Right hindlimb (tissue), 1 donor: ENCODE data around the gene PIWIL1.
A peak's percentile ranks its signal among the peaks of the same experiment; 100 is the strongest.

Experiments used
- DNase-seq: peaks from one replicate; pipeline ENCODE4 v3.0.0-alpha.2; 2018

The PIWIL1 gene

DNA sequence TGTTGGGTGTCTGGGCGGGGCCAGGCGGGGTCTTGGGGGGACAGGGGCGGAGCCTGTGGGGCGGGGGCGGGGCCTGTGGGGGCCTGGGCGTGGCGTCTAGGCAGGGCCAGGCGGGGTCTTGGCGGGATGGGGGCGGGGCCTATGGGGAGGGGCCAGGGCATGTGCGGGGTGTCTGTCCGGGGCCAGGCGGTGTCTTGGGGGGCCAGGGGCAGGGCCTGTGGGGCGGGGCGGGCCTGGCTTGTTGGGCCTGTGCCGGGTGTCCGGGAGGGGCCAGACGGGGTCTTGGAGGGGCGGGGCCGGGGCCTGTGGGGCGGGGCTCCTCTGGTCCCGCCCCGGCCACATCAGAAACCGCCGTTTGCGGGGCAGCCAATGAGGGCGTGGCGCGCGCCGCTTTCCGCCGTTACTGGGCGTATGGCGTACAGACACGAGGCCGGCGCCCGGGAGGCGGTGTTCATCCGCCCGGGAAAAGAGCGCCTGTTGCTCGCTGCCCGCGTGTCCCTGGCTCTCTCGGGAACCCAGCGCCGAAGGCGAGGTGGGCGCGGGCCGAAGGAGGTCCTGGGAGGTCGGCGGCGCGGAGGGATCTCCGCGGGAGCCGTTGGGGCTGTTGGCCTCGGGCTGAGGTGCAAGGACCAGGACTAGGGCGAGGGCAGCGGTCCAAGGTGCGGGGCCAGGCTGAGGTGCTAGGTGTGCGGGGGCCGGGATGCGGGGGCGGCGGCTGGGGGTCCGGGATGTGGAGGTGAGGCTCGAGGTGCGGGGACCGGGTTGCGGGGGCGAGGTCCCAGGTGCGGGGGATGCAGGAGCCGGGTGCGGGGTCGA lies at the start of gene PIWIL1:
TSS of gene PIWIL1 (plus strand) at position 400 of the 816 bp plus-strand sequence. CDS start 4,705 bp downstream, outside the sequence.
- DNase-seq = no peak

DNA sequence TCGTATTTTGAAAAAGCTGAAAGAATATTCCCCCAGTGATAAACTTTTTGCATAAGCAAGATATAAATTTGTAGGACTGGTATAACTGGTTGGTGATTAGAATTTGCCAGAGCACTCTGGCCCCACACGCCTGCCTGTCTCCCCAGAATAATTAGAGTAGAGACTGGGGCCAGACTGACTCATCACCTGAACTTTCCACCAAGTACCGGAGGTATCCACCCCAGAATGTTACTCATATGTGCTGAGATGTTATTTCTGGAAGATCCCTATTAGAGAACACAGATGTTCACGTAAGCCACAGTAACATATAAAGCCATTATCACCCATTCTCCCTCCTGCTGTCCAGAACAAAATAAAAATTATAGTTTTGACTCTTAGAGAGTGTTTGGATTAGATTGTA lies 49.5 kb upstream of the PIWIL1 start:
- no peak for DNase-seq

DNA sequence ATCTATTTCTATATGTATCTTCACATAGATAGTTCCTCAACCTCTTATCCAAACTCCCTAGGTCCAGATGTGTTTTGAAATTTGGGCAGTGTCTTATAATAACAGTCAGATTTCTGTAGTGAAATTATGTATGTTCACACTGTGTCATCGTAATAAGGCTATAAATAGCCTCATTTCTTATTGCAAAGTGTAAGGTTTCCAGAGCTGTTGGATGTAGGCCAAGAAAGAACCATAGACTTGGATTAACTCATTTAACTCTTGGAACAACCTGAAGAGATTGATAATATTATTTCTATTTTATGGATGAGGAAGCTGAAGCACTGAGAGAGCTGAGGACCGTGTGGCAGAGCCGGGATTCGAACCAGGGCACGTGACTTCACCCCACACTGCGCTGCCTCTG lies 49.0 kb upstream of the PIWIL1 start:
- no peak for DNase-seq

DNA sequence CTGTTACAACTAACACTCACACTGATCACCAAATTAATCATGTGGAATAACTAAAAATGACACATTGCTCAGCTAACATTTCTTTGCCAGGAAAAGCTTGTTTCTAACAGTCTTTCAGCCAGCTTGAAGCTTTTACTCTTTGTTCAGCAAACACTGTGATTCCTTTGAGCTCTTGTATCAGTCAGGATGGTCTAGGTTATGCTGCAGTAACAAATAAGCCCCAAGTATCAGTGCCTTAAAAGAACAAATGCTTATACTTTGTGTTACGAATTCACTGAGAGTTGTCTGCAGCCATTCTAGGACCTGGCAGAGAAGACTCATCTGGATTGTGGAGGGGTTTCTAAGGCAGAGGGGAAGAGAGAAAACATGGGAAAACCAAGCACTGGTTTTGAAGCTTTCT lies 47.6 kb upstream of the PIWIL1 start:
- no peak for DNase-seq

DNA sequence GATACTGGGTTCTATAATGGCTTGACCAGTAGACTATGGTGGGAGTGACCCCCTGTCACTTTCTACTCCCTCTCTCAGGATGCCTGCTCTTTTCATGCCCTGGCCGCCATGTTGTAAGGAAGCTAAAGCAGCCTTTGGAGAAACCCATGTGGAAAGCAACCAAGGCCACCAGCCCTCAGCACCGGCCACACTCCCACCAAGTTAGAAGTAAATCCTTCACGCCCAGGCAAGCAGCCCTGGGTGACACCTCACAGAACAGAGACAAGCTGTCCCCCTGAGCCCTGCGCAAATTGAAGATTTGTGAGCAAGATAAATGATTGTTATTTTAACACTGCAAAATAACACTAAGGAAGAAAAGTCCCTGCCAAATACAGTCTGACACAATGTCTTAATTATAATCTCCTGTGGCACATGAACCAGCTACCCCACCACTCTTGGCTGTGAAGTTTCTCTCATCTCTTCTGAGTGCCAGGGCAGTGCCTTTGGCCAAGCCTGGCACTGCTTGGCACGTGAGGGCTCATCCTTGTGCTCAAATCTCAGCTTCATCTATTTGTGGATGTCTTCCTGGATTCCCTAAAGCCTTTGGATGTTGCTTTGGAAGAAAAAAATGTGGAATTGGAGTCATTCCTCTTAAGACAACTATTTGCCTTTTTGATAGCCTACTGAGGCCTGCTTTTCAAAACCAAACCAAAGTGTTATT lies 39.2 kb upstream of the PIWIL1 start:
- no peak for DNase-seq

DNA sequence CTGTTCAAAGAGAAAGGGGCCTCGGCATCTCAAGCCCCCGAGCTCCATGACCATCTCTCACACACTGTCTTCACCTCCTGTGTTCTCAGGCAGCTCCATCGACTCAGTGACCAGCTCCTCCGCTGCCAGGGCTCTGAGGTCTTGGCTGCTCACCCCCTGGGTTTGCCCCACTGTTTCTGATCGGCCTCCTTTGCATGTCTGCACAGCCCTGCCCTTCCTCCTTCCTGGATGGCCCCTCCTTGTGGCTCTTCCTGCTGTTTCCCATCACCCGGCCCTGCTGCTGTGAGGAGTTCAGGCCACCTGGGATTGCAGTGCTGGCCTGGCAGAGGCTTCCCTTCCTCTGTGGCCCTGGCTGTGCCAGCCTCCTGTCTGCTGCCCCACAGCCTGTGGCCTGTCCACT lies 38.1 kb upstream of the PIWIL1 start:
- no peak for DNase-seq

DNA sequence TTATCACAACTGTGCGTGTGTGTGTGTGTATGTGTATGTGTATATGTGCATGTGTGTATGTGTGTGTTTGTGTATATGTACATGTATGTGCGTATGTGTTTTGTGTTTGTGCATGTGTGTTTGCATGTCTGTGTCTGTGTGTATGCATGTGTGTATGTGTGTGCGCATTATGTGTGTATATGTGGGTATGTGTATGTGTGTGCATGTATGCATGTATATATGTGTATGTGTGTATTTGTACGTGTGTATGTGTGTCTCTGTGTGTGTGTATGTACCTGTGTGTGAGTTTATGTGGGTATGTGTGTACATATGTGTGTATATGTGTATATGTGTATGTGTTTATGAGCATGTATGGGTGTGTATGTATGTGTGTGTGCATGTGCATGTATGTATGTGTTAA lies 37.6 kb upstream of the PIWIL1 start:
- DNase-seq = no peak

DNA sequence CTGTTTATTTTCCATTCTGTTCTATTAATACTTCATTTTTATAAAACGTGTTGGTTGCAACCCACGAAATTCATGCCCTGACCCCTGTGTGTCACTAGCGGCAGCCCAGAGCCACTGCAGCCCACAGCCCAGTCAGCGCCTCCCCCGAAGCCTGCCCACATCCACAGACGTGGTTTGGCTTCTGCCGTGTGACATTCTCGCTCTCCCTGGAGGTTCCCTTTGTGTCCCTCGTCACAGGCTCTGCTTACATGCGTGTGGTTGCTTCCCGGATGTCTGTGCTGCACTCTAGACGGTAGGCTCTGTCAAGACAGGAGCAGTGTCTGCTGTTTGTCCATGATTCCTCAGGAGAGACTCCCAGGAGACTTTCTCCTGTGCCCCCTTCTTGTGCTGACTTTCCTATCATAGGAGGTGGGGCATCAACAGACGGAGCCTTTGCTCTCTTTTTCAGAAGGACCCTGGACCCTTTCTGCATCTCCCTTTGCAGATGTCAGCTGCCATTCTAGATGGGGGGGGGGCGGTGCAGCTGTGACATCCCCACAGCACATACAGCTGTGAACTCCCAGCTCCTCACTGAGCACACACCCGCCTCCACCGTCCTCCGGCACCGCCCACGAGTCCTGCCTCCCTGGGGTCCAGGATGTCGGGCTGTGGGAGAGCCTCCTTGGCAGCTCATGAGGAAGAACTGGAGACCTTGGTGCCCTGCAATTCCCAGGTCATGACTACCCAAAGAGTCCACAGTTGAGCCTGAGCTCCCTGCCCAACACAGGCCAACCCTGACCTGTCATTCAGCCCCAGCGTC lies 36.8 kb upstream of the PIWIL1 start:
- peak; percentile 41 for DNase-seq

DNA sequence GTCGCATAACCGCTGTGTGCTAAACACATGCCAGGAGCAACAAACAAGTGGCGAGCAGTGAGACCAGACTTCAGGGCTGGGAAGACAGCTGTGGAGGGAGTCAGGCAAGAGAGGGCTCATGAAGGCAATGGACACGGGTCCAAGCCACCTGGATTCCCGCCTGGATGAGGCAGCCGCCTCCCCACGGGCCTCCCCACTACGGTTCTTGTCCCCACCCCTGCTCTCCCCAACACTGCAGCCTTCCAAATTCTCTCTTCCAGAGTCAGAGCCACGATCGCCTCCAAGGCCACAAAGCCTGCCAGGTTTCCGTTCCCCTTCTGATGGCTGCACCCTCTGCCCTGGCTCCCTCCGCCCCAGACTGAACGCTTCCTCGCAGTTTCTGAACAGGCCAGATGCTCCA lies 36.1 kb upstream of the PIWIL1 start:
- peak; percentile 53 for DNase-seq

DNA sequence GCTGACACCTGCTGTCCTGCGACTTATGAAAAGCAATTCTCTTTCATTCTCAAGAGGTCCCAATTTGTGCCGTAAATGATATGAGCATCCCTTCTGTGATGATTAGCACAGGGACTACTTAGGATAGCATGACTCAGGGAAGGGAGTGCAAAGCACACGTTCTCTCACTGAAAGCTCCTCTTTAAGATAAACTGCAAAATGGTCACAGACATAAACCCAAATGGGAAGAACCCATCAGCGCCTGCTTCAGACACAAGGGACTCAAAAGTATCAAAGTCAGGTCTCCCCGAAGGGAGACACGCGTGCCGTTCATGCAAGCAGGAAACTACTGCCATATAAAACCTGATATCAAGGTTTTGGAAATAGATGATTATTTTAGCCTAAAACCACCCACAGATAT lies 33.9 kb upstream of the PIWIL1 start:
- no peak for DNase-seq

DNA sequence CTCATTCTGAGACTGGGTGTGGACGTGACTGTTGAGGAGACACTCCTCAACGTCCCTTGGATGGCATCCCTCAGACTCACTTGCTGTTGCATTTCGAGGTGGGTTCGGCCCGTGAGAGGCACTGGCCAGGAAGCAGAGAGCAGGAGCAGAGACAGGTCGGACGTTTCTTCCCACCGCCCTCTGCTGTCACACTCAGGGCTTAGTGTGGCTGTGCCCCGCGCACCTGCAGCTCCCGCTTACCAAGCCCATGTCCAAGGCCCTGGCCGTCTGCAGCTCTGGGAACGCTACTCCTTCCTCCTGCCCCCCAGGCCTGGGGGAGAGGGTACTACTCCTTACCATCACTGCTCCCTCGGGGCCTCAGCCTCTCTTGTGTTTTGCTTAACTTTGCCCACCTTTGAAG lies 29.8 kb upstream of the PIWIL1 start:
- no peak for DNase-seq

DNA sequence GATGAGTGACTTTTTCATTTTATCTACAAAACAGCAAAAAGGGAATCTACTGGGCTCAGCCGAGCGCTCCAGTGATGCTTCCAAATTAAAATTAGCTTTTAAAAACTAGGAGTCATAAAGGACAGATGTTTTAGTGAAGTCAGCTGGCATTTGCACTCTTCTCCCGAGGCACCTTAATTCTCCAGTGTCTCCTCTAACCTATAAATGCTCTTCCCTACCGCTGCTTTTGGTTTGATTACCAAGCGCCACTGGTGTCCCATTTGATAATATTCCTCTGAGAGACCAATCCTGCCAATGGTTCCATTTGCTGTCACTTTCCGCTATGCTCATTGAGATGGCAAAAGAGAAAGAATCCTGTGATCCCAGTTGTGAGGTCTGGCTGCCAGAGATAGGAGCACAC lies 29.3 kb upstream of the PIWIL1 start:
- DNase-seq = no peak

DNA sequence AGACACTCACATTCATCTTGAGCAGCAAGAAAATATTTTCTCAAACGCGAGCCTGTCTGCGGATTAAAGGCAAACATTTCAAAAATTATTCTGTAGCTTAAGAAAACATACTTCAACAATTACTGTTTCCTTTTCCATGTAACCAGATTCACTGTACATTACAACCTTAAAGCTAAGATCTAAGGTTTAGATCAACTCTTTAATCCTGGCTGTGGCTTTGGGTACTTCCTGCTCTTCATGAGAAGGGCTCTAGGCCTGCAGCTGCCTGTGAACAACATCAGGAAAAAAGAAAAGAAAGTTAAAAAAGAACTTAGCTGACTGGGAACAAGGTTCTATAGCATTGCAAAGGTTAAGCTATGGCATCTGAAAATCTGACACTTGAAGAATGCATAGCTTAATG lies 21.4 kb upstream of the PIWIL1 start:
- no peak for DNase-seq

DNA sequence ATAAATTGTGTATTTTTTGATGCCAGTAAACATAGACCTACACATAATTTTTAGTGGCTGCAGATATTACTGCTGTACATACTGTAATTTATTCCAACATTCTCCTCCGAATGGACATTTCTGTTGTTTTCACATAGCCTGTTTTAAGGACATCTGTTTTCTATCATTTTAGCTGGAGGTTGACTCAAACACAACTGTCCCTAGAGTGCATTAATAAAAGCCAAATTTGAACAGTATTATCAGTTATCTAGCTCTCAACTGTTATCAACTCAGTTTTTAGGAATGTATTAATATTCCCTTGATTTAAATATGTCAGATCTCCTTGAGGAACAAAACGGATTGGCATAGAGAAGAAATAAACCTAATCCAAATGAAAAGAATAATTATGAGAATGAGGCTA lies 17.2 kb upstream of the PIWIL1 start:
- no peak for DNase-seq

DNA sequence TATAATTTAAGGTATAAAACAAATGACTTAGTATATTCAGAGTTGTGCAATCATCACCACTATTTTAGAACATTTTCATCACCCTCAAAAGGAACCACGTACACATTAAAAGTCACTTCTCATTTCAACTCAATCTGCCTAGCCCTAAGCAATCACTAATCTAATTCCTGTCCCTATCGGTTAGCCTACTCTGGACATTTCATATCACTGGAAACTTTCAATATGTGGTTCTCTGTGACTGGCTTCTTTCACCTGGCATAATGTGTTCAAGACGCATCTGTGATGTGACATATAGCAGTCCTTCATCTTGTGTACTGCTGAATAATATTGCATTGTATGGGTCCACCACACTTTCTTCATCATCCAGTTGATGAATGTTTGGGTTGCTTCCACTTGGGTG lies 15.4 kb upstream of the PIWIL1 start:
- no peak for DNase-seq

DNA sequence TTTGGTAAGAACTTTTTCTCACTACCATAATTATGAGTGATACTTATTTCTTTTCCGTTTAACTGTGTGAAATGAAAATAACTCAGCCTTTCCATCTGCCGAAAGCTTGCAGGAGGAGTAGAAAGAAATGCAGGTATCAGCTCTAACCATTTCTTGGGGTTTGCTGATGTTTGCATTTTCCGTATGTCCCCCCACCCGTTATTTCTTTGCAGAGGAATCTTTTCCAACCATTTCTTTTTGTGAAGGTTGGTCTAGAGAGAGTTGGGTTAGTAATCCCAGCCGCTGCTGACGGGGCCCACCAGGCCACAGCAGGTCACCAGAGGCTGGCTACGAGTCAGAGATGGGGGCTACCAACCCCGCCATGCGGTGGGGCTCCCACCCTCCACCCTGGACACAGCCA lies 7.0 kb upstream of the PIWIL1 start:
- DNase-seq = no peak

DNA sequence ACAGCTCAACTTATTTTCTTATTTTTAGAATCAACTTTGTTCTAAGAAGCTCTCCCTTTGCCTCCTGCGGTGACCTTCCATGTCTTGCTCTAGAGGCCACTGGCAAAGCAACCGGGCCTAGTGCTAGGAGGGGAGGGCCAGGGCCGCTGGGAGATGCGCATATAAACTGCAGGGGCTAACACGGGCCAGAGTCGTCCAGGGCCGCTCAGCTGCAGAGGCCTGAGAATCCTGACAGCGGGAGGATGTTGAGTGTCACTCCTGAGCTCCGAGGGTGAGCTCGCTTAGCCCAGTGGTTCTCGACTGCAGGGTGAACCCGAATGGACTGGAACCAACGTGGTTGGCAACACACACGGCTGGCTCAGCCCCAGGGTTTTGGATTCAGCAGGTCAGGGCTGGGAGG lies 6.5 kb upstream of the PIWIL1 start:
- no peak for DNase-seq

DNA sequence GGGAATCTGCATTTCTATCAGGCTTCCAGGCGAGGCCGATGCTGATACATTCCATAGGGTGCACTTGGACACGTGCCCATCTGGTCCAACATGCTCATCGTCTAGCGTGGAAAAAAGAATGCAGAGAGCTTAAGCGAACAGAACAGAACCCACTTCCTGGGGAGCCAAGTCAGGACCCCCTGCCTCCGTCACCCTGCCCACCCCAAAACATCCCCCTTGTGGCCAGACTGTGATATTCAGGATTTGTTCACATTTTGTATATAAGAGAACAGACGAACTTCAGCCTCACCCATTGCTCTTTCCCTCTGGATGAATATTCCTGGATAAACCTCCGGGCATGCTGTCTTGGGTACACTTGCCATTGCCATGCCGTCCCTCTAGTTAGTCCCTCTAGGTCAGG lies 4.3 kb upstream of the PIWIL1 start:
- DNase-seq = no peak

DNA sequence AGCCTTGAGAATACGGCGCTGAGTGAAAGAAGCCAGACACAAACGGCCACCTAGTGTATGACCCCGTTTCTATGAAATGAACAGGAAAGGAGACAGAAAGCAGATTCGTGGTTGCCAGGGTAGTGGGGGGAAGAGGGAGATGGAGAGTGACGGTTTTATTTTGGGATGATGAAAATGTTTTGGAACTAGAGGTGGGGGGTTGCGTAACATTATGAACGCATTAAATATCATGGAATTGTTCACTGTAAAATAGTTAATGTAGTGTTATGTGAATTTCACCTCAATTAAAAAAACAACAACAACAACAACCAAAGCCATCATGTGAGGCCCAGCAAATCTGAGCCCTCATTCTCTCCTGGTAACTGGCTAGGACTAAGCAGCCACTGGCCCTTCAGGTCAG lies 3.3 kb upstream of the PIWIL1 start:
- DNase-seq = no peak

DNA sequence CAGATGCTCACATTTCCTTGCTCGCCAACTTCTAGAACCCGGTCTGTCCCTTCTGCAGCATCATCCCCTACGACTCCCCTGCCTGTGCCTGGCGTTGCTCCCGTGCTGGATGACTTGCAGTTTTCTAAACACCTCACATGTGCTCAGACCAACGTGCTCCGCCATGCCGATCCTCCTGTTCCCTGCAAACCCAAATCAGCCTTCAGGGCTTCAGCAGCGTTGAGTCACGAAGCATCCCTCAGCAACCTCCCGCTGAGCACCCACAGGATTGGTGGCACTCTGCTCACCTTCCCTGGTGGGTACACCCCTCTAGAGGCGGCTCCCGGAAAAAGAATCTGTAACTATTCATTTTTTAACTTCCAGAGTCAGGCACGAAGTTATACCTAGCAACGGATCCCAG lies 2.8 kb upstream of the PIWIL1 start:
- DNase-seq = no peak

DNA sequence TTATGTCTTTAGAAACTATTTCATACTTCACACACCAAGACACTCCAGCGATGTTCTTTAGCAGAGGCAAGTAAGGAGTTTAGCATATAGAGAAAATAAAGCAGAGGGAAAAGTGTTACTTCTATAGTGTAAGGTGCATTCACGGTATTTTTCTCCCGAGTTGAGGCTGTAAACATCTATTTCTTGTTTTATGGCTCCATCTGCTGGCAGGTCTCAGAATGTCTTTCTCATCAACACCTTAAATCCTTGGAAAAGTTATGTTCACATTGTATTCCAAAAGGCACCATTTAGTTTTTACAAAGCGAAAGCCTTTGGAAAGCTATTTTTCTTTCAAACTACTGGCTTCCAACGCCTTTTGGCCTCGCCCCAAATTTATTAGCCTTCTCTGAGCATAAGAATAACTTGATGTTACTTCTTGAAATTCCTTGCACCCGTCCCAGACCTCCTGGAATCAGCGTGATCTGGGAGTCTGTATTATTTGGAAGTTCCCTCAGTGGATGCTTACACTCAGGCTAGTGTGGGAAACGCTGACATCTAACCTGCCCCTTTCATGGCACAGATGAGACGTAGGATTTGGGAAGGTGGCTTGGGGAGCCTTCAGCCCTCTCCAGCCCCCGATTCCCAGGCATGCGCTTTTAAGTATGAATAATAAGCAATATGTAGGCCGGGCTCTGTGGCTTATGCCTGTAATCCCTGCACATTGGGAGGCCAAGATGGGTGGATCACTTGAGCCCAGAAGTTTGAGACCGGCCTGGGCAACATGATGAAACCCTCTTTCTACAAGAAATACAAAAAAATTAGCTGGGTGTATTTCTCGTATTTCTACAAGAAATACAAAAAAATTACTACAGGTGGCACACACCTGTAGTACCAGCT lies 1.9 kb upstream of the PIWIL1 start:
- peak; percentile 35 for DNase-seq

DNA sequence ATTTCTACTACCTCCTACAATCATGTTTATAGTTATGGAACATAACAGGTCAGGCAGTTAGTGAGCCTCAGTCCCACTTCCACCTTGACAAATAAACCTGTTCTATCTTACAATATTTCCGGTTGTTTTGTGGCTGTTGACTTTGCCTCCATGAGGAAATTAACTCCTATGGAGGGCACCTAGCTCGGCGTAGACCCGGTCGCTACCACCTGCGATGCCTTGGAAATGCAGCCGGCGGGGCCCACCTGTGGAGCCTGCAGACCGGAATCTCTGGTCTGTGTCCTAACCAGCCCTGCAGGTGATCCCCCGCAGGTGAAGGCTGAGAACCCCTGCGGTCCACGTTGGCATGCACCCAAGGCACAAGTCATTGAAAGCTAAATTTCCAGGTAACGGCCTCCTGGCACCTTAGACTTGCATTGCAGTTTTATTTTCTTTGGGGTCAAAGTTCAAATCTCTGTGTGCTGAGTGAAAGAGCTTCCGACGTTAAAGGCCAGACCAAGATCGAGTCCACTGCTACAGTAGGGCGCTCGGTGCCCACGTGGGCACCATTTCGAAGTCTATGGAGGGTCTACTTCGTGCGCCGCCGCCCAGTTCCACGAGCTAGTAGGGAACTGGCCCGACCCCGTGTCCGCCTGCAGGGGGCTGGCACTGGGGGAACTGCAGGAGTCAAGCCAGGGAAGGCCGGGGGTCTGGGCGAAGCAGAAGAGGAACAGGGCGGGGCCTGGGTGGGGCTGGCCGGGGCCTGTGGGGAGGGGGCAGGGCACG lies 782 bp upstream of the PIWIL1 start:
- DNase-seq = no peak
